Activated CD8-positive, alpha-beta memory T cell treated with anti-CD3 and anti-CD28 coated beads for 36 hours (primary cell): Measurements from ENCODE around the gene TRIM51G. TPM values are rescaled to one million over a fixed set of nuclear protein-coding genes. Genes with fewer than 3 reads are reported as not detected.
"Not testable (repeated sequence)": the region's sequence is repeated elsewhere in the genome, so short reads cannot be mapped to it uniquely, and the experiment has no call there.

Source experiments
- CTCF ChIA-PET: fragments of 350-600 bp; sonication (Branson Sonifier 250); formaldehyde crosslinking; loops from one replicate; lab custom pipeline; 2021; ENCODE audit warnings: antibody characterized with exemption; lab: Charles Lee
- POLR2A ChIA-PET: fragments of 350-600 bp; sonication (Branson Sonifier 250); formaldehyde crosslinking; loops from one replicate; lab custom pipeline; 2021; ENCODE audit warnings: antibody characterized with exemption; lab: Charles Lee
- total RNA-seq, 2 experiments: library from RNA; stranded (reverse); gene quantifications; one replicate each; pipeline ENCODE4 v1.2.3, GENCODE V29; 2021

Gene TRIM51G
- total RNA-seq: not detected

GRCh38 chr11:48983785-48984184 is at the start of gene TRIM51G:
Gene TRIM51G, minus strand, starts transcription at chr11:48983885. Its CDS starts 2,190 bp downstream, at chr11:48981695.
- POLR2A ChIA-PET, CTCF ChIA-PET: not testable (repeated sequence)

- POLR2A ChIA-PET: not testable (repeated sequence)
Measured at GRCh38 chr11:49028523-49028922, 44.8 kb upstream of the TRIM51G start, which contains the start of gene TRIM49B. Gene TRIM49B, plus strand, starts transcription at chr11:49028823. Its CDS starts 2,777 bp downstream, at chr11:49031600.

GRCh38 chr11:48968592-48968991 is 15.1 kb downstream of the TRIM51G start:
- POLR2A ChIA-PET, CTCF ChIA-PET: not testable (repeated sequence)

More at GRCh38 chr11:49028523-49028922, 44.8 kb upstream of the TRIM51G start, which contains the start of gene TRIM49B:
- CTCF ChIA-PET: not testable (repeated sequence)

- CTCF ChIA-PET, POLR2A ChIA-PET: not testable (repeated sequence)
Measured at GRCh38 chr11:48955315-48956049, 28.2 kb downstream of the TRIM51G start.

GRCh38 chr11:48945796-48946195 is 37.9 kb downstream of the TRIM51G start:
- CTCF ChIA-PET, POLR2A ChIA-PET: not testable (repeated sequence)

Other genes starting within 250 kb of the TRIM51G start
- not detected for gene TRIM49B, start 44.9 kb upstream of the TRIM51G start, total RNA-seq
- gene TRIM64C, start 75.2 kb upstream of the TRIM51G start, total RNA-seq: not detected
- gene FOLH1, start 224.7 kb upstream of the TRIM51G start, total RNA-seq: not detected